ENCODE data around the gene MAGED2.
A peak's percentile ranks its signal among the peaks of the same experiment; 100 is the strongest.
"Not testable (repeated sequence)": the region's sequence is repeated elsewhere in the genome, so short reads cannot be mapped to it uniquely, and the experiment has no call there.

Gene MAGED2

DNA sequence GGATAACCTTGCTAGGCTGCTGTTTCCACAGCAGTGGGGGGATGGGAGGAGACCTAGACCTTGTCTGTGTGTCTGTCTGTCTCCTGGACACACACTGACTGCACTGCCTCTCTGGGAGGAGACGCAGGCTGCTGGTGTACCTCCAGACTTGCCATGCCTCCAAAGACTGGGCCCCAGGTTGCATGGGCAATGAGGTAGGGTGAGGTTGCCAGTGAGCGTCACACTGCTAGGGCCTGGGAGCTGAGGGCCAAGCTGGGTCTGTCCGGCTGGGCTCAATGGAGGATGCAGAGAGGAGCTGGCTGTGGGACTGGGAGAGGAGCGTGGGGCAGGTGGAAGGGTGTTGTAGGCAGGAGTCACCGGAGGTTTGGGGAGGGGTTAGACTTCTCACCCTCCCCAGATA lies 16.6 kb downstream of the MAGED2 start:
- H3K9me3 ChIP-seq (ENCODE audit: low read depth, low read length): no peaks in the 10 kb centered on the region
- DNase-seq (ENCODE audit: low read depth, low spot score): no peak
- no peak for TF ChIP-seq EZH2 (IDR thresholded peaks at IDR 0.05)
- no peak for TF ChIP-seq POLR2AphosphoS5 (IDR thresholded peaks at IDR 0.05; ENCODE audit: borderline replicate concordance, low read depth, low read length)
- TF ChIP-seq FOXP2 (optimal IDR thresholded peaks at IDR 0.05; ENCODE audit: control extremely low read depth, extremely low read length, insufficient read depth): no peak
- no peaks in the 10 kb centered on the region for H3K36me3 ChIP-seq (ENCODE audit: insufficient read depth, low read length)
- no peak overlapping the region for H3K9ac ChIP-seq (ENCODE audit: insufficient read length)
- H3K27ac ChIP-seq: no peak overlapping the region
- H3K4me3 ChIP-seq: no peak overlapping the region

DNA sequence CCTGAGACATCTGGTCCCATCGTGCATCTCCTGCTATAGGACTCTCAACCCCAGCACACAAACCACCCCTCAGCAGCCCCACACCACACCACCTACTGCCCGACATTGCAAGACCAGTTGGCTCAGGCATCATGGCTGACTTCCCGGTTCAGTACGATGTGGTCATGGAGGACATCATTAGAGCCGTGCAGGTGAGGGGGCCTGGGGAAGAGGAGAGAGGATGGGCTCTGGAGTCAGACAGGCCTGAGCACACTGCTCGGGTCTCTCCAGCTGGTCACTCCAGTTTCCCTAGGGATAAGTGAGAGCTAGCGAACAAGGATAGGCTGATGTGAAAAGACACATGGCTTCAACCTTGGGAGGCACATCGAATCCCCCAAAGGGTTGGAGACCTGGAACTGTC lies 17.2 kb downstream of the MAGED2 start:
- Histone ChIP-seq H3K4me3 (no peak overlapping the region), H3K9ac (ENCODE audit: insufficient read length) (no peak overlapping the region), H3K27ac (no peak overlapping the region), H3K36me3 (ENCODE audit: insufficient read depth, low read length) (no peaks in the 10 kb centered on the region), H3K9me3 (ENCODE audit: low read depth, low read length) (no peaks in the 10 kb centered on the region)
- DNase-seq (ENCODE audit: low read depth, low spot score): no peak
- TF ChIP-seq EZH2 (IDR thresholded peaks at IDR 0.05) (no peak), POLR2AphosphoS5 (IDR thresholded peaks at IDR 0.05; ENCODE audit: borderline replicate concordance, low read depth, low read length) (no peak), FOXP2 (optimal IDR thresholded peaks at IDR 0.05; ENCODE audit: control extremely low read depth, extremely low read length, insufficient read depth) (no peak)

DNA sequence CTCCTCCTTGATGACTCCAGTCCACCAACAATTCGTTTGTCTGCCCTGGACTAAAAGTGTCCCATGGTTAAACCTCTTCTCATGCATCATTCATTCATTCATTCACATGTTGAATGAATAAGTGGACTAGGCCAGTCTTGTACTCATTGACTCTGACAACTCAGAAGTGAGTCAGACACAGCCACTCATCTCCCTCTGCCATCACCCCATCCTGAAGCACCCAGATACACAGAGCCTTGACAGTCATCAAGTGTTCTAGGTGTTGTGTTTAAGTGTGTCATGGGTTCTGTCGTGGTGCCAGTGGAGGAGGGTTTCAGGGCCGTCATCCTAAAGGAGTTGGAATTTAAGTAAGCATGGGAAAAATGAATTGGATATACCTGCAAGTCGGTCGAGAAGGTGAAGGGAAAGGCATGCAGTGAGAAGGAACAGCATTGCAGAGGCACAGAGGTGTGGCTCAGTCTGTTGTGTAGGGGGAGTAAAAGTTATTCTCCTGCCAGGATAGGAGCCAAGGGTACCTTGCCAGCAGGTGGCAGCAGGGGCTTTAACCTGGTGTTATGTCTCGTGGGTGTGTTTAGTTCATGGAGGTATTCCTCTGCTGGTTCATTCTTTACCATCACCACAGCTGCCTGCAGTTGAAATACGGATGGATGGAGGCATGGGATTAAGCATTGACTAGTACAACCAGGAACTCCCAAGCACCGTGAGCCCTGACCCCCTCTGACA lies 18.3 kb downstream of the MAGED2 start:
- DNase-seq (ENCODE audit: low read depth, low spot score): no peak
- H3K9me3 ChIP-seq (ENCODE audit: low read depth, low read length): no peaks in the 10 kb centered on the region
- H3K9ac ChIP-seq (ENCODE audit: insufficient read length): no peak overlapping the region
- no peak overlapping the region for H3K27ac ChIP-seq
- H3K4me3 ChIP-seq: no peak overlapping the region
- TF ChIP-seq FOXP2 (optimal IDR thresholded peaks at IDR 0.05; ENCODE audit: control extremely low read depth, extremely low read length, insufficient read depth): no peak
- no peak for TF ChIP-seq POLR2AphosphoS5 (IDR thresholded peaks at IDR 0.05; ENCODE audit: borderline replicate concordance, low read depth, low read length)
- no peak for TF ChIP-seq EZH2 (IDR thresholded peaks at IDR 0.05)
- no peaks in the 10 kb centered on the region for H3K36me3 ChIP-seq (ENCODE audit: insufficient read depth, low read length)

DNA sequence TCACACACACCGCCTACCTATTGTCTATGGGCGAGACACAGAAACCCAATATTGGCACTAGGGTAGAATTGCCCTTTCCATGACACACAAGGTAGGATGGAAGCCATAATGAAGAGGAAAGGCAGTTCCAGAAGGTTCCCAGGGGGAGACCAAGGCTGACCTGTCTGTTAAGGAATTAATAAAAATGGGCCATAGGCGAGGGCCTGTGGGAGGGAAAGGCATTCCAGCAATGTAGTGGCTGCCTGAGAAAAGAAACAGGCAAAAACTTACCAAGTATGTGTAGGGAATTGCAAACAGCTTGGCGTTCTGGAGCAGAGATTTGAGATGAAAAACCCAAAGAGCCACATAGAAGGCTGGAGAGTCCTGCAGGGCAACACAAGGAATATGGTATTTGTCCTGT lies 19.1 kb downstream of the MAGED2 start:
- Histone ChIP-seq H3K36me3 (ENCODE audit: insufficient read depth, low read length) (no peaks in the 10 kb centered on the region), H3K27ac (no peak overlapping the region), H3K9me3 (ENCODE audit: low read depth, low read length) (no peaks in the 10 kb centered on the region), H3K9ac (ENCODE audit: insufficient read length) (no peak overlapping the region), H3K4me3 (no peak overlapping the region)
- TF ChIP-seq EZH2 (IDR thresholded peaks at IDR 0.05): no peak
- TF ChIP-seq POLR2AphosphoS5 (IDR thresholded peaks at IDR 0.05; ENCODE audit: borderline replicate concordance, low read depth, low read length): no peak
- no peak for TF ChIP-seq FOXP2 (optimal IDR thresholded peaks at IDR 0.05; ENCODE audit: control extremely low read depth, extremely low read length, insufficient read depth)
- no peak for DNase-seq (ENCODE audit: low read depth, low spot score)

DNA sequence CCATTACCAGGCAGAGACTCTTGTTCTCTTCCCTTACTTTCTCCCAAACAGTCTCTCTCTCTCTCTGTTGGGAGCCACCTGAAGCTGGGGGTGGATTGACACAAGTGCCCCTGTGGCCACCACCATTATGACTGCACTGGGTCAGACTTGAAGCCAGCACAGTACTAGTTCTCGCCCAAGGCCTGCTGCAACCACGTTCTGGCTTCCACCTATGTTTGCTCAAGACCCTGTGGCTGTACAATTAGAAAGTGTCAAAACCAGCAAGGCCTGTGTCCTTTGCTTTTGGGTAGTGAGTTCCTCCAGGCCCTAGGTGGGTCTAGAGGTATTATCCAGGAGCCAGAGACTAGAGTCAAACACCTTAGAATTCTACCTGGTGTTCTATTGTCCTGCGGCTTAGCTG lies 31.0 kb downstream of the MAGED2 start:
- TF ChIP-seq EZH2 (IDR thresholded peaks at IDR 0.05) (no peak), POLR2AphosphoS5 (IDR thresholded peaks at IDR 0.05; ENCODE audit: borderline replicate concordance, low read depth, low read length) (no peak), FOXP2 (optimal IDR thresholded peaks at IDR 0.05; ENCODE audit: control extremely low read depth, extremely low read length, insufficient read depth) (no peak)
- H3K9ac ChIP-seq (ENCODE audit: insufficient read length): no peak overlapping the region
- H3K27ac ChIP-seq: no peak overlapping the region
- DNase-seq (ENCODE audit: low read depth, low spot score): no peak
- H3K4me3 ChIP-seq: no peak overlapping the region
- H3K36me3 ChIP-seq (ENCODE audit: insufficient read depth, low read length): no peaks in the 10 kb centered on the region
- H3K9me3 ChIP-seq (ENCODE audit: low read depth, low read length): no peaks in the 10 kb centered on the region

DNA sequence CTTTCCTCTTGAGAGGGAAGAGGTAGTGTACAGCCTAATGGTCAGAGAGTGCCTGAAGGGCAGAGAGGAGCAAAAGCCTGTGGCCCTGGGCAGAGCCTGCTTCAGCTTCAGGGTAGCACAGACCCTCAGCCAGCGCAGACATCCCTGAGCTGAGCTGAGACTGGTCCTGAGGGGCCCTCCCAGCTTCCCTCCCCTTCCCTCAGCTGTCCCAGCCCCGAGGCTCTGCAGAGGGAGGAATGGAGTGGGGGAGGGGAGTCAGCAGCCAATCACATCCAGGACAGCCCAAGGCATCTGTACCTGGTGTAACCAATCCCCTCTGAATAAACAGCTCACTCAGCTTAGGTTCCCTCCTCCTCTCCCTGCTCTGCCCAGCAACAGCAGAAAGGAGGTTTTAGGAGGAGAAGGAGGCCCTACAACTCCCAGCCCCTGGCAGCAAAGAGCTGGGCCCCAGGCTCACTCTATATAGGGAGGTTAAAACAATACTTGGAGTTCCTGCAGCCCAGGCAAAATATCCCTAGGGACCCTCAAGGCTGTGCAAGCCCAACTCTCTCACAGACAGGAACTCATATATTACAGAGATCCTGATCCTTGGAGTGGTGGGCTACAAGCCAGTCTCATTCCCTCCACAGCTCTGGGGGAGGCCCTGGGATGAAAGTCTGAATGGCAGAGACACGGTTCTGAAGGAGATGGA lies 33.8 kb downstream of the MAGED2 start:
- DNase-seq (ENCODE audit: low read depth, low spot score): not testable (repeated sequence)
- H3K4me3 ChIP-seq: 0 out of 2 replicates have a peak overlapping the region, but pooled peaks have one; percentile 18

DNA sequence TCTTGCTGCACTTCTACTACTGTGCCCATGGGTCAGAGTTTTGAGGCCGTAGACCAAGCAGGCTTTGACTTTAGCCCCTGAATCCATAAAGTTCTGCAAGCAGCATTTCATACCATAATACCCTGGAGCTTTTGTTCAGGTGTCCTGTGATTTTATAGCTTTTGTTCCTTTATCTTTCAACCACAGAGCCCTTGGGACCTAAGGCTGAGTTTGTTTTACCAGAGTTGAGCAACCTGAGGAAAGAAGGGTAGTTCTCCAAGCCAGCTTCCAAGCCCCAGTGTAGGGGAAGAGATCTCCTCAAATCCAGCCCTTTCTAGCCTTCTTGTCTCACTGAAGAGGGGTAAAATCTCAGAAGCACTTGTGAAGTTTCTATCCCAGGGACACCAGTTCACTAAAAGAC lies 35.1 kb downstream of the MAGED2 start:
- no peak overlapping the region for H3K9ac ChIP-seq (ENCODE audit: insufficient read length)
- H3K27ac ChIP-seq: no peak overlapping the region
- H3K4me3 ChIP-seq: no peak overlapping the region
- H3K36me3 ChIP-seq (ENCODE audit: insufficient read depth, low read length): no peaks in the 10 kb centered on the region
- no peak for TF ChIP-seq POLR2AphosphoS5 (IDR thresholded peaks at IDR 0.05; ENCODE audit: borderline replicate concordance, low read depth, low read length)
- no peak for TF ChIP-seq EZH2 (IDR thresholded peaks at IDR 0.05)
- TF ChIP-seq FOXP2 (optimal IDR thresholded peaks at IDR 0.05; ENCODE audit: control extremely low read depth, extremely low read length, insufficient read depth): no peak
- H3K9me3 ChIP-seq (ENCODE audit: low read depth, low read length): no peaks in the 10 kb centered on the region
- no peak for DNase-seq (ENCODE audit: low read depth, low spot score)

More for the DNA sequence above, 33.8 kb downstream of the MAGED2 start:
- TF ChIP-seq POLR2AphosphoS5 (IDR thresholded peaks at IDR 0.05; ENCODE audit: borderline replicate concordance, low read depth, low read length): peak; percentile 28; the same call in 1 of the 2 replicates
- H3K9me3 ChIP-seq (ENCODE audit: low read depth, low read length); H3K36me3 ChIP-seq (ENCODE audit: insufficient read depth, low read length); H3K9ac ChIP-seq (ENCODE audit: insufficient read length): not testable (repeated sequence)
- H3K27ac ChIP-seq: peak overlapping the region; percentile 54; the same call in 1 of the 2 replicates

DNA sequence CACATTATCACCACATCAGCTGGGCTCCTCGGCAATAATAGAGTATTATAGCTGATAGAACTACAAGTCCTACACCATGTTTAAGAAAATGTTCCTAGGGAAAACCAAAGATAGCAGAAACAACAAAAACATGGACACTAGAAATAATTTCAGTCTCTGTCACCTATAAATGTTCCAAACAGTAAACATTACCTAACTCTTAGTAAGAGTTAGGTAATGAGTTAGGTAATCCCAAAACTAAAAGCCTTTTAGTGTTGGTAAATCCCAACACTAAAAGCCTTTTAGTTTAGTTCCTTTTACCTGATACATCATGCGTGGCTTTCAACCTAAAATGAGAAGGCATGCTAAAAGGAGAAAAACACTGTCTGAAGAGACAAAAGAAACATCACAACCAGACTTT lies 35.5 kb downstream of the MAGED2 start:
- Histone ChIP-seq H3K9ac (ENCODE audit: insufficient read length) (no peak overlapping the region), H3K27ac (no peak overlapping the region), H3K9me3 (ENCODE audit: low read depth, low read length) (no peaks in the 10 kb centered on the region), H3K36me3 (ENCODE audit: insufficient read depth, low read length) (no peaks in the 10 kb centered on the region), H3K4me3 (no peak overlapping the region)
- TF ChIP-seq EZH2 (IDR thresholded peaks at IDR 0.05): no peak
- no peak for TF ChIP-seq FOXP2 (optimal IDR thresholded peaks at IDR 0.05; ENCODE audit: control extremely low read depth, extremely low read length, insufficient read depth)
- no peak for TF ChIP-seq POLR2AphosphoS5 (IDR thresholded peaks at IDR 0.05; ENCODE audit: borderline replicate concordance, low read depth, low read length)
- DNase-seq (ENCODE audit: low read depth, low spot score): no peak

DNA sequence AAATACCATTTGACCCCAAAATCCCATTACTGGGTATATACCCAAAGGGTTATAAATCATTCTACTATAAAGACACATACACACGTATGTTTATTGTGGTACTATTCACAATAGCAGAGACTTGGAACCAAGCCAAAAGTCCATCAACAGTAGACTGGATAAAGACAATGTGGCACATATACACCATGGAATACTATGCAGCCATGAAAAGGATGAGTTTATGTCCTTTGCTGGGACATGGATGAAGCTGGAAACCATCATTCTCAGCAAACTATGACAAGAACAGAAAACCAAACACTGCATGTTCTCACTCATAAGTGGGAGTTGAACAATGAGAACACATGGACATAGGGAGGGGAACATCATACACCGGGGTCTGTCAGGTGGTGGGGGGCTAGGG lies 40.2 kb downstream of the MAGED2 start:
- H3K4me3 ChIP-seq; H3K36me3 ChIP-seq (ENCODE audit: insufficient read depth, low read length): not testable (repeated sequence)

More for the DNA sequence above, 40.2 kb downstream of the MAGED2 start:
- not testable (repeated sequence) for H3K27ac ChIP-seq; H3K9me3 ChIP-seq (ENCODE audit: low read depth, low read length); H3K9ac ChIP-seq (ENCODE audit: insufficient read length); DNase-seq (ENCODE audit: low read depth, low spot score)
